ENCODE measurements around the gene TMCC3. TPM values are rescaled to one million over a fixed set of nuclear protein-coding genes. Genes with fewer than 3 reads are reported as not detected.
A peak's percentile ranks its signal among the peaks of the same experiment; 100 is the strongest.

Gene TMCC3
- total and polyA plus RNA-seq, 2 of the 13 experiments (the other 11 are each of a cell fraction or from before 2014, with no cell fraction given) = not detected

DNA sequence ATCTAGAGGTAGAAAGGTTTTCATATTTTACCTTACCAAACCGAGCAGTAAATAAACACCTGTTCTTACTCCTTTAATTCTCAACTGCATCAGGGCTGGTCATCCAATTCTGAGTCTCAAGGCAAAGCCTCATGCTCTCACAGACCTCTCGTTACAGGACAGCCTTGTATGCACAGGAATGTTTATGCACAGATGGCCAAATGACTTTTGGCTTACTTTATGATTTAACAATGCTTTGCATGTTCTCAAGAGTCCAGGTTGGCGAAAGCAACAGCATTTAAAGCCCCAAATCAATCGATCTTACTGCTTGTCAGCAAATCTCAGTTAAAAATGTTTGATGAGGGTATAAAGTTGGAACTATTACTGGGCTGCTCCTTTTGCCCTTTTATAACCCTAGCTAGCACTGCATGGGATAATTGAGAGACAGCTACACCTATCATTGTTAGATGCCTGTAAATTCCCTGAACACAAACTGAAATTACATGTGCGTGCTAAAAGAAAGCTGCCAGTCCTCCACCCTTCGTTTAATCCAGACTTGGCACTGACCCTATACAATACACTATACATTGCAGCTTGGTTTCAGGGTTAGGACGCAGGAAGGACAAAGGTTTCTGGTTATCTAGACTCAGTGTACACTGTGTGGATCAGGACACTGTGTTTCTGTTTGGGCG is 63.6 kb downstream of the TMCC3 start:
- no peaks in the 10 kb centered on the region; a peak in 1 of 5 replicates for H3K27me3 ChIP-seq (ENCODE audit: control insufficient read depth in 1 of 2, insufficient read depth in 2 of 2, low read length in 2 of 2)
- intact Hi-C loops (cut with micrococcal nuclease; ENCODE audit: unreplicated experiment) (no loop called here), in situ Hi-C loops (cut with HindIII; ENCODE audit: extremely low pct_ligation_motif_present, low pct_unique_long_range_greater_than_20kb) (no loop called here)
- BruUV-seq (replicated peaks) = no TSS peak
- H3K27ac ChIP-seq (ENCODE audit: extremely low read length, insufficient read depth, low read length) = no peak overlapping the region
- no peaks in the 10 kb centered on the region for H4K20me1 ChIP-seq (ENCODE audit: insufficient read depth, low read length)
- H3K4me3 ChIP-seq (replicated peaks in 1 of 3; ENCODE audit: insufficient read depth in 1 of 3, low read depth in 2 of 3, low read length in 3 of 3) = no peak overlapping the region
- H3K9ac ChIP-seq (ENCODE audit: insufficient read depth, low read depth, low read length) = no peak overlapping the region
- H3K9me3 ChIP-seq (ENCODE audit: low read length) = no peaks in the 10 kb centered on the region
- ChIA-PET POLR2A (no interaction called here), CTCF (ENCODE audit: low intra/inter-chr PET ratio, low total read pairs) (no interaction called here)
- no peaks in the 10 kb centered on the region for H3K79me2 ChIP-seq (ENCODE audit: insufficient read depth, low read length)
- no peak for ATAC-seq
- H3K4me1 ChIP-seq (ENCODE audit: insufficient read depth, low read length) = no peaks in the 10 kb centered on the region
- H3K4me2 ChIP-seq (ENCODE audit: low read depth, low read length) = no peak overlapping the region
- WGBS (ENCODE audit: low lambda C conversion rate) = 35% methylated on average over 8 of the region's 8 CpGs
- no peak overlapping the region for H2AFZ ChIP-seq (ENCODE audit: low read length)
- no peak for FAIRE-seq
- no peak for DNase-seq (ENCODE audit: low spot score)
- no peaks in the 10 kb centered on the region for H3K36me3 ChIP-seq (replicated peaks in 1 of 2; ENCODE audit: control insufficient read depth in 1 of 2, insufficient read depth in 2 of 2, low read length in 2 of 2)
- TF ChIP-seq MAFK (conservative IDR thresholded peaks at IDR 0.05 in 1 of 2, IDR thresholded peaks at IDR 0.05 in 1 of 2; ENCODE audit: low read length in 2 of 2) = 0 out of 4 replicates have a peak, but pooled peaks of 1 of the 2 experiments have one; percentile 4
- TF ChIP-seq HBP1 (CRISPR knock-in tag; IDR thresholded peaks at IDR 0.05; ENCODE audit: low read depth) = no peak

GRCh38 chr12:94585626-94586025 is 64.7 kb downstream of the TMCC3 start:
- Histone ChIP-seq H3K27me3 (ENCODE audit: control insufficient read depth in 1 of 2, insufficient read depth in 2 of 2, low read length in 2 of 2) (no peaks in the 10 kb centered on the region; a peak in 1 of 5 replicates), H3K36me3 (replicated peaks in 1 of 2; ENCODE audit: control insufficient read depth in 1 of 2, insufficient read depth in 2 of 2, low read length in 2 of 2) (no peaks in the 10 kb centered on the region), H3K9ac (ENCODE audit: insufficient read depth, low read depth, low read length) (no peak overlapping the region), H3K79me2 (ENCODE audit: insufficient read depth, low read length) (no peaks in the 10 kb centered on the region), H3K4me3 (replicated peaks in 1 of 3; ENCODE audit: insufficient read depth in 1 of 3, low read depth in 2 of 3, low read length in 3 of 3) (no peak overlapping the region), H4K20me1 (ENCODE audit: insufficient read depth, low read length) (no peaks in the 10 kb centered on the region), H3K4me2 (ENCODE audit: low read depth, low read length) (no peak overlapping the region), H3K27ac (ENCODE audit: extremely low read length, insufficient read depth, low read length) (no peak overlapping the region), H3K9me3 (ENCODE audit: low read length) (no peaks in the 10 kb centered on the region), H2AFZ (ENCODE audit: low read length) (no peak overlapping the region), H3K4me1 (ENCODE audit: insufficient read depth, low read length) (no peaks in the 10 kb centered on the region)
- TF ChIP-seq, protein P1, sequence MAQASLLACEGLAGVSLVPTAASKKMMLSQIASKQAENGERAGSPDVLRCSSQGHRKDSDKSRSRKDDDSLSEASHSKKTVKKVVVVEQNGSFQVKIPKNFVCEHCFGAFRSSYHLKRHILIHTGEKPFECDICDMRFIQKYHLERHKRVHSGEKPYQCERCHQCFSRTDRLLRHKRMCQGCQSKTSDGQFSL (CRISPR knock-in tag; IDR thresholded peaks at IDR 0.05) = no peak
- peak; percentile 28; the same call in 1 of the 2 replicates for TF ChIP-seq ZNF652 (CRISPR knock-in tag; IDR thresholded peaks at IDR 0.05; ENCODE audit: borderline replicate concordance, low read depth)
- in situ Hi-C loops (cut with HindIII; ENCODE audit: extremely low pct_ligation_motif_present, low pct_unique_long_range_greater_than_20kb) = no loop called here
- FAIRE-seq (no peak), ATAC-seq (no peak), DNase-seq (ENCODE audit: low spot score) (no peak)
- intact Hi-C loops (cut with micrococcal nuclease; ENCODE audit: unreplicated experiment) = no loop called here
- 20% methylated on average over 3 of the region's 3 CpGs for WGBS (ENCODE audit: low lambda C conversion rate)
- POLR2A ChIA-PET = no interaction called here
- no TSS peak for BruUV-seq (replicated peaks)
- CTCF ChIA-PET (ENCODE audit: low intra/inter-chr PET ratio, low total read pairs) = no interaction called here
